NT2/D1 (cell line): ENCODE results near the gene TNK1.

Experiments
- SUZ12 ChIP-seq: IDR thresholded peaks from 2 replicates; pipeline ENCODE4 v1.6.1; 2011; ENCODE audit not compliant: insufficient read length, insufficient read depth; ENCODE audit errors: extremely low read depth
- YY1 ChIP-seq: IDR thresholded peaks from 2 replicates; pipeline ENCODE4 v1.6.1; 2011; ENCODE audit not compliant: insufficient read length, insufficient read depth
- ZNF274 ChIP-seq: IDR thresholded peaks from 2 replicates; pipeline ENCODE4 v1.6.1; 2011; ENCODE audit warnings: mild to moderate bottlenecking, low read depth, low read length

- no peak for TF ChIP-seq ZNF274
- peak; percentile 26 for TF ChIP-seq YY1
- no peak for TF ChIP-seq SUZ12
These were observed 23.3 kb downstream of the TNK1 start, which contains the start of gene TMEM256 for GRCh38 chr17:7403977-7404736.
